GM18520 (cell line): Measurements from ENCODE around the gene LYPD6B.
"Not testable (repeated sequence)": the region's sequence is repeated elsewhere in the genome, so short reads cannot be mapped to it uniquely, and the experiment has no call there.

Experiments
- ATAC-seq: cut with Tn5 transposase; IDR thresholded peaks from one replicate; pipeline ENCODE4 v1.9.1; 2021; ENCODE audit not compliant: unreplicated experiment

LYPD6B gene

GRCh38 chr2:149185942-149186490, 147.5 kb downstream of the LYPD6B start:
- no peak for ATAC-seq

- ATAC-seq: no peak
Observed at GRCh38 chr2:149187057-149187456, 148.6 kb downstream of the LYPD6B start.

- no peak for ATAC-seq
Observed at GRCh38 chr2:149188291-149188690, 149.8 kb downstream of the LYPD6B start.

- ATAC-seq: no peak
Observed at GRCh38 chr2:149189769-149190168, 151.3 kb downstream of the LYPD6B start.

GRCh38 chr2:149191915-149192314, 153.4 kb downstream of the LYPD6B start:
- no peak for ATAC-seq

- no peak for ATAC-seq
Observed at GRCh38 chr2:149192427-149192826, 153.9 kb downstream of the LYPD6B start.

- ATAC-seq: no peak
Observed at GRCh38 chr2:149200109-149200520, 161.6 kb downstream of the LYPD6B start.

- ATAC-seq: no peak
Observed at GRCh38 chr2:149204686-149205085, 166.2 kb downstream of the LYPD6B start.

- no peak for ATAC-seq
Observed at GRCh38 chr2:149205143-149205542, 166.6 kb downstream of the LYPD6B start.

- ATAC-seq: no peak
Observed at GRCh38 chr2:149213764-149214493, 175.4 kb downstream of the LYPD6B start.

GRCh38 chr2:149218497-149218896, 180.0 kb downstream of the LYPD6B start:
- no peak for ATAC-seq

GRCh38 chr2:149219856-149220255, 181.4 kb downstream of the LYPD6B start:
- ATAC-seq: no peak

- ATAC-seq: no peak
Observed at GRCh38 chr2:149221002-149221401, 182.5 kb downstream of the LYPD6B start.

GRCh38 chr2:149221898-149222297, 183.4 kb downstream of the LYPD6B start:
- no peak for ATAC-seq

- no peak for ATAC-seq
Observed at GRCh38 chr2:149223472-149224095, 185.1 kb downstream of the LYPD6B start.

GRCh38 chr2:149224543-149224942, 186.0 kb downstream of the LYPD6B start:
- no peak for ATAC-seq

- no peak for ATAC-seq
Observed at GRCh38 chr2:149225446-149225845, 186.9 kb downstream of the LYPD6B start.

- no peak for ATAC-seq
Observed at GRCh38 chr2:149226790-149227189, 188.3 kb downstream of the LYPD6B start.

GRCh38 chr2:149235816-149236375, 197.4 kb downstream of the LYPD6B start:
- ATAC-seq: no peak

GRCh38 chr2:149236410-149236809, 197.9 kb downstream of the LYPD6B start:
- no peak for ATAC-seq

GRCh38 chr2:149246186-149246585, 207.7 kb downstream of the LYPD6B start:
- ATAC-seq: no peak

- ATAC-seq: not testable (repeated sequence)
Observed at GRCh38 chr2:149251436-149251835, 212.9 kb downstream of the LYPD6B start.
